ENCODE measurements around the gene KRT71. TPM values are rescaled to one million over a fixed set of nuclear protein-coding genes. Genes with fewer than 3 reads are reported as not detected.

KRT71 gene
- total RNA-seq, 1 experiment from 2014 or later: not detected

DNA sequence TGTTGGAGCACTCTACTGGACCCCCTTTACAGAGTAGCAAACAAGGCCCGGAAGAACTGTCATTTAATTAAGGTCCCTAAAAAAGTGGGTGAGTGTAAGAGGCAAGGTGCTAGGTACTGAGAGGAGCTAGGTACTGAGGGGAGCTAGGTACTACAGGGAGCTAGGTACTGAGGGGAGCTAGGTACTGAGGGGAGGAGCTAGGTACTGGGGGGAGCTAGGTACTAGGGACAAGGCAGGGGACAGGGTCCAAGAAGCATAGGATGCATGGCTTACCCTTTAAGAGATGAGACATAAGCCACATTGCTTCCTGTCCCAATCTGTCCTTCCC, 37.7 kb downstream of the KRT71 start:
- no peak for DNase-seq
- H3K4me2 ChIP-seq (ENCODE audit: low read length): no peak overlapping the region
- no peaks in the 10 kb centered on the region for H3K9me2 ChIP-seq (replicated peaks; ENCODE audit: low read length)
- no TSS peak for BruUV-seq (replicated peaks)
- no peaks in the 10 kb centered on the region for H3K79me2 ChIP-seq (ENCODE audit: low read length)
- no peak overlapping the region for H2AFZ ChIP-seq (ENCODE audit: low read length)
- ATAC-seq: no peak
- H3K4me1 ChIP-seq (ENCODE audit: insufficient read depth, low read length): peaks cover 12% of the 10 kb centered on the region
- POLR2A ChIA-PET (ENCODE audit: unreplicated experiment): no interaction called here
- CTCF ChIA-PET: no interaction called here
- intact Hi-C loops (cut with micrococcal nuclease): no loop called here
- H3K9me3 ChIP-seq (ENCODE audit: low read length): no peaks in the 10 kb centered on the region
- H3K4me3 ChIP-seq (ENCODE audit: low read length): no peak overlapping the region
- no peaks in the 10 kb centered on the region for H3K36me3 ChIP-seq (ENCODE audit: low read depth, low read length)
- no peak overlapping the region for H3K9ac ChIP-seq (ENCODE audit: low read length)
- TF ChIP-seq, protein P1, sequence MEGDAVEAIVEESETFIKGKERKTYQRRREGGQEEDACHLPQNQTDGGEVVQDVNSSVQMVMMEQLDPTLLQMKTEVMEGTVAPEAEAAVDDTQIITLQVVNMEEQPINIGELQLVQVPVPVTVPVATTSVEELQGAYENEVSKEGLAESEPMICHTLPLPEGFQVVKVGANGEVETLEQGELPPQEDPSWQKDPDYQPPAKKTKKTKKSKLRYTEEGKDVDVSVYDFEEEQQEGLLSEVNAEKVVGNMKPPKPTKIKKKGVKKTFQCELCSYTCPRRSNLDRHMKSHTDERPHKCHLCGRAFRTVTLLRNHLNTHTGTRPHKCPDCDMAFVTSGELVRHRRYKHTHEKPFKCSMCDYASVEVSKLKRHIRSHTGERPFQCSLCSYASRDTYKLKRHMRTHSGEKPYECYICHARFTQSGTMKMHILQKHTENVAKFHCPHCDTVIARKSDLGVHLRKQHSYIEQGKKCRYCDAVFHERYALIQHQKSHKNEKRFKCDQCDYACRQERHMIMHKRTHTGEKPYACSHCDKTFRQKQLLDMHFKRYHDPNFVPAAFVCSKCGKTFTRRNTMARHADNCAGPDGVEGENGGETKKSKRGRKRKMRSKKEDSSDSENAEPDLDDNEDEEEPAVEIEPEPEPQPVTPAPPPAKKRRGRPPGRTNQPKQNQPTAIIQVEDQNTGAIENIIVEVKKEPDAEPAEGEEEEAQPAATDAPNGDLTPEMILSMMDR (conservative IDR thresholded peaks at IDR 0.05; ENCODE audit: low read depth, low read length): no peak
- no peak for TF ChIP-seq EZH2 (IDR thresholded peaks at IDR 0.05; ENCODE audit: low read length, unreplicated experiment)
- TF ChIP-seq EZH2phosphoT487 (IDR thresholded peaks at IDR 0.05; ENCODE audit: borderline replicate concordance, low read length): no peak
- no peaks in the 10 kb centered on the region for H3F3A ChIP-seq (ENCODE audit: low read length, unreplicated experiment)
- no peaks in the 10 kb centered on the region for H4K20me1 ChIP-seq (ENCODE audit: low read length)
- H3K27ac ChIP-seq (ENCODE audit: low read length): no peak overlapping the region
- no peaks in the 10 kb centered on the region for H3K27me3 ChIP-seq (ENCODE audit: low read length)

DNA sequence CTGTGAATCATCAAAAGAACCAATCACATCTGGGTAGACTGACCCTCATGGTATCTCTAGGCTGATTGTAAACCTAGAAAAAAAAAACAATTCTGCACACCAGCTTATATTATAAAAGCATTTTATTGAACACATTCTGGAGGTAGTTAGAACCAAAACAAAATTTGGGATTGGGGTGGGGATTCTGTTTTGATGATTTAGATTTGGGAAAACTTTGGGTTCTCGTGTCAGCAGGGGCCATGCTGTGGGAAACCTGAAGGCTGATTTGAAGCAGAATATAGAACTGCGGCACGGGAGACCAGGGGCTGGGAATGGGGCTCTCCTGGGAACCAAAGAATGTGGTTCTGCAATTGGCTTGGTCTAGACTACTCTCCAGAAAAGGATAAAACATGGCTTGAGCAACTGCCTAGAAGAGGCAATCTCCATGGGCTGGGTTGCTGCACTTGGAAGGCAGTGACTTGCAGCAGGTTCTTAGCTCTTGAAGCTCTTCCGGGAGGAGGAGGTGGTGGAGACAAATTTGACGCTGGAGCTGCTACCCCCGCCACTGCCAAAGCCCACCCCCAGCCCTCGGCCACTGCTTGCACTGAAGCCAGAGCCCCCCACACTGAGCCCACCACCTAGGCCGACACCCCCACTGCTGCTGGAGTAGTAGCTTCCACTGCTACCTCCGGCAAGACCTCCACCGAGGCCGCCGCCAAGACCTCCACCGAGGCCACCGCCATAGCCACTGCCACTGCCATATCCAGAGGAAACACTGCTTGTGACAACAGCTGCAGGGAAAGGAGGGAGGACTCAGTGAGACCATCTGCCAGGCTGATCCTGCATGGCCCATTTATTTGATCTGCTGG, 38.2 kb downstream of the KRT71 start:
- no peaks in the 10 kb centered on the region for H3F3A ChIP-seq (ENCODE audit: low read length, unreplicated experiment)
- no peak overlapping the region for H2AFZ ChIP-seq (ENCODE audit: low read length)
- no TSS peak for BruUV-seq (replicated peaks)
- no peaks in the 10 kb centered on the region for H3K36me3 ChIP-seq (ENCODE audit: low read depth, low read length)
- TF ChIP-seq EZH2 (IDR thresholded peaks at IDR 0.05; ENCODE audit: low read length, unreplicated experiment) (no peak), EZH2phosphoT487 (IDR thresholded peaks at IDR 0.05; ENCODE audit: borderline replicate concordance, low read length) (no peak)
- TF ChIP-seq, protein P1 (conservative IDR thresholded peaks at IDR 0.05; ENCODE audit: low read depth, low read length): no peak
- ATAC-seq (no peak), DNase-seq (no peak)
- ChIA-PET CTCF (no interaction called here), POLR2A (ENCODE audit: unreplicated experiment) (no interaction called here)
- no peak overlapping the region for H3K27ac ChIP-seq (ENCODE audit: low read length)
- H3K4me1 ChIP-seq (ENCODE audit: insufficient read depth, low read length): peaks cover 12% of the 10 kb centered on the region
- no peak overlapping the region for H3K9ac ChIP-seq (ENCODE audit: low read length)
- H4K20me1 ChIP-seq (ENCODE audit: low read length): no peaks in the 10 kb centered on the region
- H3K27me3 ChIP-seq (ENCODE audit: low read length): no peaks in the 10 kb centered on the region
- no peaks in the 10 kb centered on the region for H3K9me2 ChIP-seq (replicated peaks; ENCODE audit: low read length)
- no peak overlapping the region for H3K4me2 ChIP-seq (ENCODE audit: low read length)
- intact Hi-C loops (cut with micrococcal nuclease): no loop called here
- H3K4me3 ChIP-seq (ENCODE audit: low read length): no peak overlapping the region
- no peaks in the 10 kb centered on the region for H3K79me2 ChIP-seq (ENCODE audit: low read length)
- H3K9me3 ChIP-seq (ENCODE audit: low read length): no peaks in the 10 kb centered on the region

DNA sequence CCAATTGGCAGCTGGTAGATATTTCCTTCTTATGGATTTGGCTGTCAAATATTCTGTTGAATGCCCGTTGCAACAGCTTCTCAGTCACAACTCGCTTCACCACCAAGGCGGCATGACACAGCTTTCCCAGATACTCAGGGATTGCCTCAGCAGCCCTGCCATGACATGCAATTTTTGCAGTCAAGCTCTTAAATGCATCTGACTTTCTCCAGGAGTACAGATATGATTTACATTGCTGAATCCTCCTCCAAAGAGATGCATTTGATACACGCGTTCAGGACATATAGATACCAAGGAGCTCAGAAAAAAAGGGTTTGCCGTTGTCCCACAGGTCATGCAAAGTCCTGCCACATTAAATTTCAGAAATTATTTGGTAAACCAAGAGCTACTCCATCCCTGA, 39.2 kb downstream of the KRT71 start:
- no peak overlapping the region for H3K27ac ChIP-seq (ENCODE audit: low read length)
- no peaks in the 10 kb centered on the region for H3K9me2 ChIP-seq (replicated peaks; ENCODE audit: low read length)
- ChIA-PET POLR2A (ENCODE audit: unreplicated experiment) (no interaction called here), CTCF (no interaction called here)
- no peak overlapping the region for H3K9ac ChIP-seq (ENCODE audit: low read length)
- H3K9me3 ChIP-seq (ENCODE audit: low read length): no peaks in the 10 kb centered on the region
- H3K4me3 ChIP-seq (ENCODE audit: low read length): no peak overlapping the region
- H4K20me1 ChIP-seq (ENCODE audit: low read length): no peaks in the 10 kb centered on the region
- peaks cover 12% of the 10 kb centered on the region for H3K4me1 ChIP-seq (ENCODE audit: insufficient read depth, low read length)
- H3K36me3 ChIP-seq (ENCODE audit: low read depth, low read length): no peaks in the 10 kb centered on the region
- H3K4me2 ChIP-seq (ENCODE audit: low read length): no peak overlapping the region
- no TSS peak for BruUV-seq (replicated peaks)
- TF ChIP-seq EZH2phosphoT487 (IDR thresholded peaks at IDR 0.05; ENCODE audit: borderline replicate concordance, low read length): no peak
- TF ChIP-seq EZH2 (IDR thresholded peaks at IDR 0.05; ENCODE audit: low read length, unreplicated experiment): no peak
- TF ChIP-seq, protein P1 (conservative IDR thresholded peaks at IDR 0.05; ENCODE audit: low read depth, low read length): no peak
- intact Hi-C loops (cut with micrococcal nuclease): no loop called here
- no peak for DNase-seq
- H3F3A ChIP-seq (ENCODE audit: low read length, unreplicated experiment): no peaks in the 10 kb centered on the region
- no peaks in the 10 kb centered on the region for H3K27me3 ChIP-seq (ENCODE audit: low read length)
- no peaks in the 10 kb centered on the region for H3K79me2 ChIP-seq (ENCODE audit: low read length)
- no peak for ATAC-seq
- H2AFZ ChIP-seq (ENCODE audit: low read length): no peak overlapping the region
